ENCODE results near the gene STK16.

- no peak for TF ChIP-seq POLR2A (IDR thresholded peaks at IDR 0.05)
- TF ChIP-seq, protein P1, sequence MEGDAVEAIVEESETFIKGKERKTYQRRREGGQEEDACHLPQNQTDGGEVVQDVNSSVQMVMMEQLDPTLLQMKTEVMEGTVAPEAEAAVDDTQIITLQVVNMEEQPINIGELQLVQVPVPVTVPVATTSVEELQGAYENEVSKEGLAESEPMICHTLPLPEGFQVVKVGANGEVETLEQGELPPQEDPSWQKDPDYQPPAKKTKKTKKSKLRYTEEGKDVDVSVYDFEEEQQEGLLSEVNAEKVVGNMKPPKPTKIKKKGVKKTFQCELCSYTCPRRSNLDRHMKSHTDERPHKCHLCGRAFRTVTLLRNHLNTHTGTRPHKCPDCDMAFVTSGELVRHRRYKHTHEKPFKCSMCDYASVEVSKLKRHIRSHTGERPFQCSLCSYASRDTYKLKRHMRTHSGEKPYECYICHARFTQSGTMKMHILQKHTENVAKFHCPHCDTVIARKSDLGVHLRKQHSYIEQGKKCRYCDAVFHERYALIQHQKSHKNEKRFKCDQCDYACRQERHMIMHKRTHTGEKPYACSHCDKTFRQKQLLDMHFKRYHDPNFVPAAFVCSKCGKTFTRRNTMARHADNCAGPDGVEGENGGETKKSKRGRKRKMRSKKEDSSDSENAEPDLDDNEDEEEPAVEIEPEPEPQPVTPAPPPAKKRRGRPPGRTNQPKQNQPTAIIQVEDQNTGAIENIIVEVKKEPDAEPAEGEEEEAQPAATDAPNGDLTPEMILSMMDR (IDR thresholded peaks at IDR 0.05), result no peak
Observed at GRCh38 chr2:219254590-219255201, 9.4 kb downstream of the STK16 start.

Data from stomach (tissue), 4 donors.